HS-27A (cell line): ENCODE data around the gene ZNF99.
"Not testable (repeated sequence)": the region's sequence is repeated elsewhere in the genome, so short reads cannot be mapped to it uniquely, and the experiment has no call there.

Experiments
- DNase-seq: peaks from one replicate; pipeline ENCODE4 v3.0.0-alpha.2; 2012; ENCODE audit warnings: low read depth, missing footprints

The ZNF99 gene

DNA sequence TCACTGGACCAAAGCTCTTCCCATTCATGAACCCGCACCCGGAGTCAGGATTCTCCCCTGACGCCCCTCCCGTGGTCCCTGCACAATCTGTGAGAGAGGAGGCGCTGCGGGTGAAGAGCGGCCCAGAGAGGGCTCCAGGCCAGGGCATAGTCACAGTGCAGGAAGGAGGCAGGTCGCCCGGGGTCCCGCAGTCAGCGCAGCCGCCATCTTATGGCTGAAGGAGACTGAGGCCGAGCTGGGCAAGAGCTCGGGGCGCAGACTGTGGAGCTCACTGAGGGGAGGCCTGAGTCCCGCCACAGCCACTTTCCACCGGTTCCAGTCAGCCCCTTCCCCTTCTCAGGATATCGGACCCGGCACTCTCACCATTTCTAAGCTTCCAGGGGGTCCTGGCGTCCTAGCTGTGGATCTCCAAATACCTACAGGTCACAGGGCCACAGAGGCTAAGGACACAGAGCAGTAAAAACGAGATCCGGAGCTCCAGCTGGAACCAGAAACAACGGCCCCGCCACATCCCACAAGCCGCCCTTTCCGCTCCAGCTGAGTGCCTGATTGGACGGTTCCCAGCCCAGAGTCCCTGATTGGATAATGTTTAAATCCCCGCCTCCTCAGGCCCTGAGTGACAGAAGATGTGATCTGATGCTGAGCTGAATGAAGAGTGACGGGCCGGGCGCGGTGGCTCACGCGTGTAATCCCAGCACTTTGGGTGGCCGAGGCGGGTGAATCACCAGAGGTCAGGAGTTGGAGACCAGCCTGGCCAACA is at the start of gene ZNF99:
TSS of gene ZNF99 (minus strand) at position 501 of the 760 bp plus-strand sequence. CDS start at position 366, 135 bp downstream.
- DNase-seq: no peak

DNA sequence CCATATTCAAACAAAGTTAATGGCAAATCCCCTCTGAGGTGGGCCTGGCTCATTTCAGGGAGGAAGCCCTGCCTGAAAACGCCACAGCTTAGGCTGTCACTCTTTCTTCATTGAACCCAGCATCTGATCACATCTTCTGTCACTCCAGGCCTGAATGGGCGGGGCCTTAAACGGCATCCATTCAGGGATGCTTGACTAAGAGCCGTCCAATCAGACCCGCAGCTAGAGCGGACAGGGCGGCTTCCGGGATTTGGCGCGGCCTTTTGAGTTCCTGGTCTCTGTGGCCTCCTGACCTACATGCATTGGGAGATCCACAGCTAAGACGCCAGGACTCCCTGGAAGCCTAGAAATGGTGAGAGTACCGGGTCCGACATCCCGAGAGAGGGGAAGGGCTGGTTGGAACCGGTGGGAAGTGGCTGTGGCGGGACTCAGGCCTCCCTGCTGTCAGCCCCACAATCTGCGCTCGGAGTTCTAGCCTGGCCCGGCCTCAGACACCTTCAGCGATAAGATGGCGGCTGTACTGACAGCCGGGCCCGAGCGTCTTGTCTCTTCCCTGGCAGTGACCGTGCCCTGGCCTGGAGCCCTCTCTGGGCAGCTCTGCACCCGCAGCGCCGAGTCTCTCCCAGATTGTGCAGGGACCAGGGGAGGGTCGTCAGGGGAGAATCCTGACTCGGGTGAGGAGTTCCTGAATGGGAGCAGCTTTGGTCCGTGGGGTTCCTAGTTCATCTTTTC is 48.2 kb upstream of the ZNF99 start, which contains the start of gene ZNF723:
TSS of gene ZNF723 (plus strand) at position 261 of the 732 bp plus-strand sequence. CDS start at position 350, 89 bp downstream.
- no peak for DNase-seq

DNA sequence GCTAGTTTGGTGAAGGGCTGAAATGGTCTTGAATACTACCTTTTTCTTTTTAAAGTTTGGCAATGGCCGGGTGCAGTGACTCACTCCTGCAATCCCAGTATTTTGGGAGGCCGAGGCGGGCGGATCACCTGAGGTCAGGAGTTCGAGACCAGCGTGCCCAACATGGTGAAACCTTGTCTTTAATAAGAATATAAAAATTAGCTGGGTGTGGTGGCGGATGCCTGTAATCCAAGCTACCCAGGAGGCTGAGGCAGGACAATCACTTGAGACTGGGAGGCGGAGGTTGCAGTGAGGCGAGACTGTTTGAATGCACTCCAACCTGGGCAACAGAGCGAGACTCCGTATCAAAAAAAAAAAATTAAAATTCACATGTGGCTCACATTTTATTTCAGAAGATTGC is 47.3 kb upstream of the ZNF99 start:
- DNase-seq: no peak

DNA sequence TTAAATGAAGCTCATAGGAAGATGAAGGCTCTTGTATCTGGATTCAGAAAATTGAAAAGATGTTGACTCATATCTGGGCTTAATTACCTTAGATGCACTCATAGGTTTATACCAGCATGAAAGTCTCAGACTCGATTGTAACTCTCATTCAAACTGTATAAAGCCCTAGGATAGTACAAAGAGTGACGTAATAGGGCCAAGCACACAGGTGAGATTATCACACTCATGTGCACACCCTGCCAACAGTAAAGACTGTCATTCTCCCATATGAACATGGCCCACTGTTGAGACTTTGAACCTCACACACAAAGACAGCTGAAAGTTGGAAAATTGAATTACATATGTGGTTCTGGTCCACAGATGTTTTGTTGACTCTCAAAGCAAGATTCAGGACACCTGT is 30.2 kb upstream of the ZNF99 start:
- no peak for DNase-seq

DNA sequence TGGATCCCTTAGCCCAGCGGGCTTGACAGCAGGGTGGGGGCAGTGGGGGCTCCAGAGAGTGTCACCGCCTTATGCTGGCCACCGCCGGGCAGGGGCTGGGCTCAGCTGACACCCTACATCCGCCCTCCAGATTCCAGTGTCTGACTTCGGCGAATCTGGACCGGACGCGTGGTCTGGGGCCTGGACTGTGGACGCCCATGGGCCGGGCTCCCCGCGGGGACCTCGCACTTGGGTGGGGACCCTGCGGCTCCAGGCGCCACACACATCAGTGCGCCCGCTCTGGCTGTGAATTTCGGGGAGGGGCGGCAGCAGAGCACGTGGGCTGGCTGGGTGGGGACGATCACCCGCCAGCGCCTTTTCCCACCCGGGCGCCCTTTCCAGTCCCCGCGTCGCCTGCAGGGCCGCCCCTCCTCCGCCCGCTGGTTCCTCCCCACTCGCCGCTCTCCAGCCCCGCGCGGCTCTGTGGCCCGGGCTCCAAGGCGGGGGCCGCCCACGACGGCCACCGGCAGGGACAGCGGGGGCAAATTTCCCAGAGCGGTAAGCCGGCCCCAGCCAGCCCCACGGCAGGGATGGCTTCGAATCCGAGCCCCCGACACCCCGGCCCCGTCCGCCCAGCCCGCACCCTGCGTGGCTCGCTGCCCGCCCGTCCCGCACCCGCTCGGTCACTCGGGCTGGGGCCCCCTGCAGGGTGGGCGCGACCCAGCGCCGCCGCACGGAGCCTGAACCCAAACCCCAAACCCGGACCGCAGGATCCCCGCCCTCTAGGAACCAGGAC is 23.3 kb upstream of the ZNF99 start:
- no peak for DNase-seq

DNA sequence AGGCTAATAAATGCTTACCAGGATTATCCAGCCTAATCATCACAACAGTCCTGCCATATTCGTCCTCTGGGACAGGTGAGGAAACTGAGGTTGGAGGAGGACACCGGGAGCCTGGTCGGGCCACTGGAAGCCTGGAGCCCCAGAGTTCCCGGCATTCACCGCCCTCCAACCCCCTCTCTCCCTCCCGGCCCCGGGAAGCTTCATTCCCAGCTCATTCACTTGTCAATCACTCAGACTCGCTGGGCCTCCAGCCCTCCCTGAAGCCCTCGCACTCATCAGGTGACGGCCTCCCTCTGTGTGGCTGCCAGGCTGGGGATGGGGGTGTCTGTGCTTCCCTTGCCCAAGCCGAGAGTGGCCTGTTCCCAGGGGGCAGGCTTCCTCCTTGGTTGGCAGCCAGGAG is 22.5 kb upstream of the ZNF99 start:
- no peak for DNase-seq

DNA sequence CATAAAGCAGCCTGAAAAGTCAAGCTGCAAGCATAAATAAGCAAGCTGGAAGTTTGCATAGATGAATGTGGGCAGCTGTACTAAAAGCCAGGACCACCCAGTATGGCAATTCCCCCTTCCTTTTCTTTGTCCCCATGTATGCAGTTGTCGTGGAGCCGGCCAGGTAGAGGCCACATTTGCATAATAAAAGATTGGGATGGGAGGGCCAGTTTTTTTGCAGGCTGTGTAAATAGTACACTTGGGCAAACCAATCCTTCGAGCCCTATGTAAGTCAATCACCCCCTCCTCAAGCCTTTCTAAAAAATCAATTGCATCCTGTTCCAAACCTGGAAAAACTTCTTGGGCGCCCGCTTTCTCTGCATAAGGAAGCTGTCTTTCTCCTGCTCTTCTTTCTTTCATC is 13.1 kb upstream of the ZNF99 start:
- DNase-seq: no peak

DNA sequence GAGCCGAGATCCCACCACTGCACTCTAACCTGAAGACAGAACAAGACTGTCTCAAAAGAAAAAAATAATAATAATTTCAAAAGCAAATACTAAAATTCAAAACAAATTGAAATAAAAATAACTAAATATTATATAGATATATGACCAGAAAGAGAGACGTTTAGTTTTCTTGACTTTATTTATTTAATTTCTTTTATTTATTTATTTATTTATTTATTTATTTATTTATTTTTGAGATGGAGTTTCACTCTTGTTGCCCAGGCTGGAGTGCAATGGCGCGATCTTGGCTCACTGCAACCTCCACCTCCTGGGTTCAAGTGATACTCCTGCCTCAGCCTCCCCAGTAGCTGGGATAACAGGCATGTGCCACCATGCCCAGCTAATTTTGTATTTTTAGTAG is 8.9 kb upstream of the ZNF99 start:
- not testable (repeated sequence) for DNase-seq

DNA sequence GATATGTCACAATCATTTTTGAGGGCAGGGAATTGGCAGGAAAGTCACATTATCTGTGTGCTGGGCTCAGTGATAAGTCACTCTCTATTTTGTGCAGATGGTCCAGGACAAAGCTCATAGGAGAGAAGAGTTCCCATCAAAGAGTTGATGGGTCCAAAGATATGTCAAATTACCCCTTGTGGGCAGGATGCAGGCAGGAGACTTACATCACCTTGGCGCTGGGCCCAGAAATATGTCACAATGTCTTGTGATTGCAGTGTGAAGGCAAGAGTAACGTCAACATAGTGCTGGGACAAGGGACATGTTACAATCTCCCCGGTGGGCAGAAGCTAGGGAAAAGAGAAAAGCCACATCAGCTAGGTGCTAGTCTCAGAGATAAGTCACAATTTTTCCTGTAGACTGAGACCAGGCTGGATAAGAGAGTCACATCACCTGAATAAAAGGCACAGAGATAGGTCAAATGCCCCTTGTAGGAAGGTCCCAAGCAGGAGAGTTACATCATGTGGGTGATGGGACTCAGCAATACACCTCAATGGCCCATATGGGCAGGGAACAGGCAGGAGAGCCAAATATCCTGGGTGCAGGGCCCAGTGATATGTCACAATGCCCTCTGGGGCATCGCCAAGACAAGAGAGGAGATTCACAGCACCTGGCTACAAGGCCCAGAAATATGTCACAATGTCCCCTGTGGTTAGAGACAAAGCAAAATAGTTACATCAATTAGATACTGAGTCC is 47.9 kb downstream of the ZNF99 start:
- DNase-seq: no peak

DNA sequence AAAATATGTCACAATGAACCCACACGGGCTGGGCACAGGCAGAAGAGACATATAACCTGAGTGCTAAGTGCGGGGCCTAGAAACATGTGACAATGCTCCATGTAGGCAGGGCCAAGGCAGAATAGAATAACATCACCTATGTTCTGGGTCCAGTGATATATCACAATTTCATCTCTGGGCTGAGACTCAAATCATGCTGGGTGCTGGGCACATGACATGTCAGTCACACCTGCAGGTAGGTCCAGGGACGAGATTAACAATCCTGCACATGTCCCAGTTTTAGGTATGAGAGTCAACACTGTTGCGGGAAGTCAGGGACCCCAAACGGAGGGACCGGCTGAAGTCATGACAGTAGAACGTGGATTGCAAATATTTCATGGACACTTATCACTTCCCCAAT is 50.3 kb downstream of the ZNF99 start:
- no peak for DNase-seq

DNA sequence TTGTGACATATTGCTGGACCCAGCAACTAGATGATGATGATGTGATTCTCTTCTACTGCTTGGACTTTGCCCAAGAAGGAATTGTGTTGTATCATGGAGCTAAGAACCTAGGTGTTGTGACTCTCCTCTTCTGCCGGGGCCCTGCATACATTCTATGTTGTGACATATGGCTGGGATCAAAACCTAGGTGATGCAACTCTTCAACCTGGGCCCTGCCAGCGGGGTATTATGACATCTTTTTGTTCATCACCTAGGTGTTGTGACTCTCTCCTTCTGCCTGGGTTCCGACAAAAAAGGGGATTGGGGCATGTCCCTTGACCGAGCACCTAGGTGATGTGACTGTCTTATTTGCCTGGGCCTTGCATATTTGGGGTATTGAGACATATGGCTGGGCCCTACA is 55.7 kb downstream of the ZNF99 start:
- not testable (repeated sequence) for DNase-seq

DNA sequence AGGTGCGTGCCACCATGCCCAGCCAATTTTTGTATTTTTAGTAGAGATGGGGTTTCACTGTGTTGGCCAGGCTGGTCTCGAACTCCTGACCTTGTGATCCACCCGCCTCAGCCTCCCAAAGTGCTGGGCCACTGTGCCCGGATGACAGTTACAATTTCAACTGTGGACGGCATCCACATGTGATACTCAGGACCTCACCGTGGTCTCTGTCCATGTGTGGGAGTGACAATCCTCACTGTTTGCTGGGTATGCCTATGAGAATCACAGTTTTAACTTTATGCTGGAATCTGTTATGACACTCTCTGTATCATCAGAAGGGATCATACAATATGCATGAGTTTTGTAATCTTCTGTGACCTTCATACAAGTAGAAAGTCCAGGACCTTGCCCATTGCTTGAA is 62.4 kb downstream of the ZNF99 start:
- not testable (repeated sequence) for DNase-seq

DNA sequence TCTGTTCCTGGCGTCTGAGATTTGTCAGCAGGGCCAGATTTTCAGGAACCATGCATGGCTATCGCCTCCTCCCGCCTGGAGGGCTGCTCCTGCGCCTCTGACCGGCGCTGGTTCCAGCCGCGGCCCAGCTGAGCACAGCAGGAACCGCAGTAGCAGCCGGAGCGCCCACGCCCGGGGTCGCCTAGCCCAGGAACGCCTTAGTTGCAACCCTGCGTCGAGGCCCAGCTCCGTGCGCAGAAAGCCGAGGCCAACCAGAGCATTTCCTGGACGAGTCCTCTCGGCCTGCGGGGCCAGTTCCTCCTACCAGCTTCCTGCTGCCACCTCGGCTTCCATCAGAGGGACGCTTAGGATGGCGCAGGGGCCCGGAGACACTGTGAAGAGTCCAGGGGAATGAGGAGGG is 75.0 kb downstream of the ZNF99 start:
- no peak for DNase-seq

DNA sequence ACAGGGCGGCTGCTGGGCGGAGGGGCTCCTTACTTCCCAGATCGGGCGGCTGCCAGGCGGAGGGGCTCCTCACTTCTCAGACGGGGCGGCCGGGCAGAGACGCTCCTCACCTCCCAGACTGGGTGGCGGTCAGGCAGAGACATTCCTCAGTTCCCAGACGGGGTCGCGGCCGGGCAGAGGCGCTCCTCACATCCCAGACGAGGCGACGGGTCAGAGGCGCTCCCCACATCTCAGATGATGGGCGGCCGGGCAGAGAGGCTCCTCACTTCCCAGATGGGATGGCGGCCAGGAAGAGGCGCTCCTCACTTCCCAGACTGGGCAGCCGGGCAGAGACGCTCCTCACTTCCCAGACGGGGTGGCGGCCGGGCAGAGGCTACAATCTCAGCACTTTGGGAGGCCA is 80.9 kb downstream of the ZNF99 start:
- DNase-seq: not testable (repeated sequence)

DNA sequence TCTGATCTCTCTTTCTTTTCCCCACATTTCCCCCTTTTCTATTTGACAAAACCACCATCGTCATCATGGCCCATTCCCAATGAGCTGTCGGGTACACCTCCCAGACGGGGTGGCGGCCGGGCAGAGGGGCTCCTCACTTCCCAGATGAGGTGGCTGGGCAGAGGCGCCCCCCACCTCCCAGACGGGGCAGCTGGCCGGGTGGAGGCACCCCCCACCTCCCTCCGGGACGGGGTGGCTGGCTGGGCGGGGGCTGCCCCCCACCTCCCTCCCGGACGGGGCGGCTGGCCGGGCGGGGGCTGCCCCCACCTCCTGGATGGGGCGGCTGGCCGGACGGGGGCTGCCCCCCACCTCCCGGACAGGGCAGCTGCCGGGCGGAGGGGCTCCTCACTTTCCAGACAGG is 81.3 kb downstream of the ZNF99 start:
- DNase-seq: not testable (repeated sequence)
